ENCODE measurements around the gene NRGN. TPM values are rescaled to one million over a fixed set of nuclear protein-coding genes. Genes with fewer than 3 reads are reported as not detected.

NRGN gene
- total RNA-seq, 2 donors from 2014 or later: 4.7 to 8.9 TPM

GRCh38 chr11:124763156-124763947 is 23.6 kb downstream of the NRGN start:
- Histone ChIP-seq H3K9me3 (ENCODE audit: control insufficient read depth, low read length) (no peaks in the 10 kb centered on the region), H3K4me1 (ENCODE audit: control insufficient read depth, insufficient read depth, low read length) (no peaks in the 10 kb centered on the region), H3K27me3 (ENCODE audit: control insufficient read depth, insufficient read depth, low read length, poor library complexity, severe bottlenecking) (peaks cover 46% of the 10 kb centered on the region), H3K9ac (ENCODE audit: extremely low read depth, low read length, poor library complexity, severe bottlenecking) (no peak overlapping the region), H3K27ac (ENCODE audit: low read depth, low read length) (no peak overlapping the region), H3K4me3 (ENCODE audit: low read length) (peak overlapping the region; percentile 81), H3K36me3 (ENCODE audit: control insufficient read depth, insufficient read depth, low read length) (peaks cover 34% of the 10 kb centered on the region)
- TF ChIP-seq CTCF (conservative IDR thresholded peaks at IDR 0.05): peak; percentile 86
- DNase-seq: peak; percentile 96
- H3K36me3 Mint-ChIP-seq (ENCODE audit: low read depth): peaks cover 11% of the 10 kb centered on the region
- no peak overlapping the region for H3K27ac Mint-ChIP-seq
- WGBS, 2 experiments (ENCODE audit: insufficient coverage in 1 of 2, insufficient read length in 1 of 2): 5 to 14% methylated on average over 10 to 21 of the region's 21 CpGs
- peak overlapping the region; percentile 62 for H3K4me3 Mint-ChIP-seq
- H3K27me3 Mint-ChIP-seq (ENCODE audit: insufficient read depth): peaks cover 41% of the 10 kb centered on the region
- H3K4me1 Mint-ChIP-seq: peaks cover 13% of the 10 kb centered on the region
- H3K9me3 Mint-ChIP-seq: no peaks in the 10 kb centered on the region

GRCh38 chr11:124766156-124766555 is 26.4 kb downstream of the NRGN start:
- Mint-ChIP-seq H3K9me3 (no peaks in the 10 kb centered on the region), H3K27me3 (ENCODE audit: insufficient read depth) (peaks cover 13% of the 10 kb centered on the region), H3K27ac (no peak overlapping the region), H3K4me1 (peaks cover 5% of the 10 kb centered on the region), H3K36me3 (ENCODE audit: low read depth) (peaks cover 29% of the 10 kb centered on the region), H3K4me3 (no peak overlapping the region)
- DNase-seq: no peak
- no peak overlapping the region for H3K4me3 ChIP-seq (ENCODE audit: low read length)
- no peaks in the 10 kb centered on the region for H3K4me1 ChIP-seq (ENCODE audit: control insufficient read depth, insufficient read depth, low read length)
- no peak overlapping the region for H3K9ac ChIP-seq (ENCODE audit: extremely low read depth, low read length, poor library complexity, severe bottlenecking)
- H3K27me3 ChIP-seq (ENCODE audit: control insufficient read depth, insufficient read depth, low read length, poor library complexity, severe bottlenecking): peaks cover 19% of the 10 kb centered on the region
- no peak overlapping the region for H3K27ac ChIP-seq (ENCODE audit: low read depth, low read length)
- no peak for TF ChIP-seq CTCF (conservative IDR thresholded peaks at IDR 0.05)
- H3K36me3 ChIP-seq (ENCODE audit: control insufficient read depth, insufficient read depth, low read length): peaks cover 51% of the 10 kb centered on the region
- H3K9me3 ChIP-seq (ENCODE audit: control insufficient read depth, low read length): no peaks in the 10 kb centered on the region
- 100% methylated on average over 2 of the region's 2 CpGs; no CpG with 5 or more reads in 1 of the 2 experiments for WGBS, 2 experiments (ENCODE audit: insufficient coverage in 1 of 2, insufficient read length in 1 of 2)

- Mint-ChIP-seq H3K9me3 (no peaks in the 10 kb centered on the region), H3K27ac (no peak overlapping the region), H3K27me3 (ENCODE audit: insufficient read depth) (no peaks in the 10 kb centered on the region), H3K4me3 (no peak overlapping the region), H3K4me1 (no peaks in the 10 kb centered on the region), H3K36me3 (ENCODE audit: low read depth) (peaks cover 45% of the 10 kb centered on the region)
- Histone ChIP-seq H3K27me3 (ENCODE audit: control insufficient read depth, insufficient read depth, low read length, poor library complexity, severe bottlenecking) (no peaks in the 10 kb centered on the region), H3K9ac (ENCODE audit: extremely low read depth, low read length, poor library complexity, severe bottlenecking) (no peak overlapping the region), H3K4me3 (ENCODE audit: low read length) (no peak overlapping the region), H3K27ac (ENCODE audit: low read depth, low read length) (no peak overlapping the region), H3K36me3 (ENCODE audit: control insufficient read depth, insufficient read depth, low read length) (peaks cover 75% of the 10 kb centered on the region), H3K4me1 (ENCODE audit: control insufficient read depth, insufficient read depth, low read length) (no peaks in the 10 kb centered on the region), H3K9me3 (ENCODE audit: control insufficient read depth, low read length) (no peaks in the 10 kb centered on the region)
- no peak for DNase-seq
- WGBS, 2 experiments (ENCODE audit: insufficient coverage in 1 of 2, insufficient read length in 1 of 2): 93 to 96% methylated on average over 6 to 8 of the region's 8 CpGs
- no peak for TF ChIP-seq CTCF (conservative IDR thresholded peaks at IDR 0.05)
Observed at GRCh38 chr11:124768914-124769313, 29.2 kb downstream of the NRGN start.

Measured in endodermal cell (in vitro differentiated cells).